ENCODE measurements around the gene OR2S2.
"Not testable (repeated sequence)": the region's sequence is repeated elsewhere in the genome, so short reads cannot be mapped to it uniquely, and the experiment has no call there.

Gene OR2S2

DNA sequence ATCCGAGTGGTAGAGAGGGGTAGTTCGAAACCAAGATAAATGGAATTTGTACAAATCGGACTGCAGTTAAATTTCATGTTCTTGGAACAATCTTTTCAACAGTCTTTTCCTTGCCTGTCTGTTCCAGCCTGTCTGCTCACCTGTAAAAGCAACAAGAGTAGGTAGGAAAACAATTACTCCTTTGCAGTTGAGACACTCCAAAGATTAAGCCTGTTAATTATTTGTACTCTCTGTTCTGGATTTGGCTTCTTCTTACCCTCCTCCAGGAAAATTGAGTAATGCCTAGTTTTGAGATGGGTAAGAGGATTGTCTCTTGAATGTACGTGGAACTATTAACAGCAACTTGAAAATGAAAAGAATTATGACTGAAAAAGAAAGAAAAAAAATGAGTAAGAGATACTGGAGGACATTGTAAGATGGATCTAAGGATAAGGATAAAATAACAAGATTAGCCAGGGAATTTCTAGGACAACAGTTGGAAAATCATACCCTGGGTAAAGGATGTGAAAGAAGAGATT, 24.3 kb downstream of the OR2S2 start:
- DNase-seq, result no peak

DNA sequence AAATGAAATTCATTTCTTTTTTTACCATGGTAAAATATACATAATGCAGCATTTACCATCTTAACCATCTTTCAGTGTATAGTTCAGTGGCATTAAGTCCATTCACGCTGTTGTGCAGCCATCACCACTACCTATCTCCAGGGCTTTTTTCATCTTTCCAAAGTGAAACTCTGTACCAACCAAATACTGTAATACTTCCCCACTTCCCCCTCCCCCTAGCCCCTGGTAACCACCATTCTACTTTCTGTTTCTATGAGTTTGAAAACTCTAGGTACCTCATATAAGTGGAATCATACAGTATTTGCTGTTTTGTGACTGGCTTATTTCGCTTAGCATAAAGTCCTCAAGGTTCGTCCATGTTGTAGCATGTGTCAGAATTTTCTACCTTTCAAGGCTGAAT, 25.2 kb downstream of the OR2S2 start:
- peak; percentile 31 for DNase-seq

DNA sequence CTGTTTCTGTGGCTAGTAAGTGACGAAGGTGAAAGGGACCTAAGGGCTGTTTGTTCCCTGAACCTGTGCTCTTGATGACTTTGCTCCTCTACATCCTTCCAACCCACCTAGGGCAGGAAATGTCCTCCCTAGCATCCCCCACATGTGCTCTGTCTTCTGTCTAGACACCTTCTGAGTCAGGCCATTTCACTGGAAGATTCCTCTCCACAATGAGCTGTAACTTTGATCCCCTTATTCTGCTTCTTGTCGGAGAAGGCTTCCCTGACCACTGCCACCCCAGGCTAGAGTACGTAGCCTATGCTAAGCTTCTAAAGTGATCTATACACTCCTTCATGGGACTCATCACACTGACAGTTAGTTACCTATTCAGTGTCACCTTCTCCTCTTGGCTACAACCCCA, 27.0 kb downstream of the OR2S2 start:
- no peak for DNase-seq

- no peak for DNase-seq
These were observed 27.4 kb downstream of the OR2S2 start for GRCh38 chr9:35930521-35930920.

DNA sequence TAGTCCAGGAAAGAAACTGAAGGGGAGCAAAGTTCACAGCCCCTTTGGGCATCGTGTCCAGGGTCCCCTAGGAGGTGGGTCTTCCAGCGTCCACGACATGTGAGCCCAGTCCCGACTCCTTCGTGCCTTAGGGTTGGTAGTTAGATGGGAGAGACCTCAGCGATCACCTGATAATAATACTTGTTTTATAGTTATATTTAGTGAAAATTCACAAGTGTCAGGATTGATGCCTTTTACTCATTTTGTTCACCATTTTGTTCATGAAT, 28.6 kb downstream of the OR2S2 start:
- no peak for DNase-seq

DNA sequence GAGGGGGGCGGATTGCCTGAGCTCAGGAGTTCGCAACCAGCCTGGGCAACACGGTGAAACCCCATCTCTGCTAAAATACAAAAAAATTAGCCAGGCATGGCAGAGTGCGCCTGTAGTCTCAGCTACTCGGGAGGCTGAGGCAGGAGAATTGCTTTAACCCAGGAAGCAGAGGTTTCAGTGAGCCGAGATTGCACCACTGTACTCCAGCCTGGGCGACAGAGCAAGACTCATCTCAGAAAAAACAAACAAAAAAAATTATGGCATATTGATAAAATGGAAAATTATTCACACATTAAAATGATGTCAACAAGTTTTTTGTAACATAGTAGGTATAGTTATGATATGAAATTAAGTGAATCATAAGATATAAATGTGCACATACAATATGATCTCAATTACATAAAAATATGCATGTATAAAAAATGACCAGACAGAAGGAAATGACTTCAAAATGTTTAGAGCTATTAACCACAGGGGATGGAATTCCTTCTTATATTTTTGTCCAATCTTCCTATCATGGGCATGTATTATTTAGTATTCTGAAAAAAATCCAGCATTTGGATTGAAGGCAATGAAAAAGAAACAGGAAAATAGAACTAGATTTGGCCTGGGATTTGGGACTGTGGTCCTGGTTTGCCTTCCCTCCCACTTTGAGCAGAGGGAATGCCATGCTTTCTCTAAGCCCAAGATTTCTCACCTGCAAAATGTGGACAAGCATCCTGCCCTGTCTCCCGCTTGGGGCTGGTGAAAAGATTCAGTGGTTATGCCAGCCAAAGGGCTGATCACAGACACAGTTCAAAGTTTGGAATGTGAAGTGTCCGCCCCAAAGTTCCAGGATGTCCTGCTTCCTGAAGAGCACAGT, 29.1 kb downstream of the OR2S2 start:
- DNase-seq, result no peak

DNA sequence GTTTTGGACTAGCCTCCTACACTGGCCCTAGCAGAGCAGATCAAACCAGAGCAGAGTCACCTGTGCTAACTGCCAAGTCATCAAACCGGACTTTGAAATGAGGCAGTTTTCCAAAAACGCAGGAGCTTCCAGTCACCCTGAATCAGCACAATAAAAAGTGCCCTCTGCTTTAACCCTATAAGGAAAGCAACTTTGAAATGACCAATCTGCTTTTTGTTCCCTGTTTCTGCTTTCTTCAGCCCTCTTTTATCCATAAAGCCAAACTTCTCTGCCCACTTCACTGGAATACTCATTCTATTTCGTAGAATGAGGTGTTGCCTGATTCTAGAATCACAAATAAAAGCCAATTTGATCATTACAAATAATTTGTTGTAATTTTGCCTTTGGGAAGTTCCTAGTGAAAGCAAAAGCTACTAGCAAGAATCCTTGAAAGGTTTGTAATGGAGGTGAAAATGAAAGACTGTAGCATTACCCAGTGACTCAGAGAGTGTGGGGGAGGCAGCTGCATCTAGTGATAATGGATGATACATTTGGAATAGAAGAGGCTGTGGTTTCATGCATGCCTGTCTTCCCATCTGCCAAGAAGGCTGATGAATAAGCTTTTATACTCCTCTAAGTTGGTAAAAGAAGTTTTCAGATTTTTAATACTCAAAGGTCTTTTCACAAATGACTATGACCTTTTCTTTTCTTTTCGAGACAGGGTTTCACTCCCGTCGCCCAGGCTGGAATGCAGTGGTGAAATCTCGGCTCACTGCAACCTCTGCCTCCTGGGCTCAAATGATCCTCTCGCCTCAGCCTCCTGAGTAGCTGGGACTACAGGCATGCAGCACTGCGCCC, 33.8 kb downstream of the OR2S2 start:
- DNase-seq, result no peak

GRCh38 chr9:35923598-35923926, 34.4 kb downstream of the OR2S2 start:
- no peak for DNase-seq

DNA sequence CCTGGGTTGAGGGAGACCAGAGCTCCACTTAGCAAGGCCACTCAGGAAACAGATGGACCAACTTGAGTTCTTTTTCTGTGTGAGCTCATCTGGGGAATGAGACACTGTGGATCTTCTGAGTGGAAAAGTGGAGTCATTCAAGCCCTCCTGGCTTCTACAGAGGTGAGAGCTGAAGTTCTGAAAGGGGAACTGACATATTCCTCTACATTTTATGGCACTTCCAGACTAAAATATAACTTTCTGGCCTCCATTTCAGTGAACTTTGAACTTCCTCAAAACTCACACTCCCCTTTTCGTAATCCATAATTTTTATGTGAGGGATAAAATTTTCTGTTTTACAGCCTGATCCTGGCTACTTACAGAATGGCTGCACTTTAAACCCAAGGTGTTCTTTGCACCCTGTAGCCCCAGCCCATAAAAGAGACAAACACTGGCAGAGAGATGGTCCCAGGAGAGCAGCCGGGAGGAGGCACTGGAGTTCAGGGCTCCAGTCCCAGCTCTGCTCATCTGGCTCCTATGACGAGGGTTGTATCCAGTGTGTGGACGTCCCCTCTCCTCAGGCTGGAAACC, 37.8 kb downstream of the OR2S2 start:
- DNase-seq, result no peak

- DNase-seq, result no peak
These were observed 38.5 kb downstream of the OR2S2 start for GRCh38 chr9:35919212-35920008.

GRCh38 chr9:35918780-35919179, 39.2 kb downstream of the OR2S2 start:
- DNase-seq, result no peak

DNA sequence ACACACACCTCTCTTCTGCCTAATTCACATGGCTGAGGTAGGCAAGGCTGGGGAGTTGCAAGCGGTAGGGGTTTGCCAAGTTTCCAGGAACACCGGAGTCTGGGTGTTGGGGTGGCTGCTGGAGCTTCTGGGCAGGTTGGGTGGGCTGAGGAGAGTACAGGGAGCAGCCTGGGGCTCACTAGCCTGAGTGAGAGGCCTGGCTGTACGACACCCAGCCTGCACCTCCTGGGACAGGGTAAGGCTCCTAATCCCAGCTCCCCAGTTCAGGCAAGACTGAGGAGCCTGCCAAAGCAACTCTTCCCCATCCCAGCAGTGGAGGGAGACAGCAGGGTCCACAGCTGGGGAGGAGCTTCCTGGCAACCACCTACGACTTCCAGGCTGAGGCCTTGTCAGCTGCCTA, 40.7 kb downstream of the OR2S2 start:
- no peak for DNase-seq

DNA sequence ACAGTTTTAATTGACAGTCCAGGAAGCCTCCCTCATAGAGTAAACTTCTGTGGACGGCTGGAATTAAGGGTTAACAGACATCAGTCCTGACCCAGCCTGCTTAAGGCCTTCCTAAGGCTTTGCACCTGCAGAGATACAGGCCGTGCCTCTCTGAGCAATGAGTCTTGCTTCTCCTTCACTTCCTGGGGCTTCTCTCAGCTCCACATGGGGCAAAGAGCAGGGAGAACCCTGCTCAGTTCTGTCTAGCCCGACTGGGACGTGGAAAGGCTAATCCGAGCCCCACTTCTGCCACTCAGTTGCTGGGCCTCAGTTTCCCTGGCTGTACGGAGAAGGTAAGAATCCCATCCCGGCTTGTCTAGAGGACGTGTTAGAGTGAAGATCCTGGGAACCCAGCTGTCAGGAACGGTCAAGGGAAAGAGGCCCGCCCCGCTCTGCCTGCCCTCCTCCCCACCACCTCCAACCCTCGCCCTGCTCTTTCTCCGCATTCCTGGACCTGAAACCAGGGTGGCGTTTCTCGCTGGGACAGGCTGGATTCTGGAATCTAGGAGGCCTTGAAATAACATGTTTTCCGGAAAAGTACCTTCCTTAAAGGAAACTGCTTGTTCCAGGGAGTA, 42.2 kb downstream of the OR2S2 start:
- DNase-seq, result no peak

DNA sequence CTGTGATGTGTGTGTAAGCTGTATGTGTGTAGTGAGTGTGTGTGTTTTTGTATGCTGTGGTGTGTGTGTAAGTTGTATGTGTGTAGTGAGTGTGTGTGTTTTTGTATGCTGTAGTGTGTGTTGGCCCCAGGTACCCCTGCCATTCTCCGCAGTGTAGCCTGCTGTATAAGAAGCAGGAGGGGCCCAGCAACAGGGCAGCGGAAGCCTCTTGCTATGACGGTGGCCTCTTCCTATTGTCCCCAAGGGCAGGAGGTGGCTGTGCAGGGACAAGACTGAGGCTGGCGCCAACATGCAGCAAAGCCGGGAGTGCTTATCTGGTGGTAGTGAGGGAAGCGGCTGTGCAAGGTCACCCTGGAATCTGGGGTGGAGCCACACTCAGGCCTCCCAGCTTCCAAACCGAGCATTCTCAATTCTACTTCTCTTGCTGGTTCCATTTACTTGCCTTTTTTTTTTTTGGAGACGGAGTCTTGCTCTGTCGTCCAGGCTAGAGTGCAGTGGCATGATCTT, 43.6 kb downstream of the OR2S2 start:
- peak; percentile 41 for DNase-seq

DNA sequence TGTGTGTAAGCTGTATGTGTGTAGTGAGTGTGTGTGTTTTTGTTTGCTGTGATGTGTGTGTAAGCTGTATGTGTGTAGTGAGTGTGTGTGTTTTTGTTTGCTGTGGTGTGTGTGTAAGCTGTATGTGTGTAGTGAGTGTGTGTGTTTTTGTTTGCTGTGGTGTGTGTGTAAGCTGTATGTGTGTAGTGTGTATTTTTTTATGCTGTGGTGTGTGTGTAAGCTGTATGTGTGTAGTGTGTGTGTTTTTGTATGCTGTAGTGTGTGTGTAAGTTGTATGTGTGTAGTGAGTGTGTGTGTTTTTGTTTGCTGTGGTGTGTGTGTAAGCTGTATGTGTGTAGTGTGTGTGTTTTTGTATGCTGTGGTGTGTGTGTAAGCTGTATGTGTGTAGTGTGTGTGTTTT, 44.5 kb downstream of the OR2S2 start:
- DNase-seq, result not testable (repeated sequence)

- no peak for DNase-seq
These were observed 45.1 kb downstream of the OR2S2 start for GRCh38 chr9:35912791-35913400.

DNA sequence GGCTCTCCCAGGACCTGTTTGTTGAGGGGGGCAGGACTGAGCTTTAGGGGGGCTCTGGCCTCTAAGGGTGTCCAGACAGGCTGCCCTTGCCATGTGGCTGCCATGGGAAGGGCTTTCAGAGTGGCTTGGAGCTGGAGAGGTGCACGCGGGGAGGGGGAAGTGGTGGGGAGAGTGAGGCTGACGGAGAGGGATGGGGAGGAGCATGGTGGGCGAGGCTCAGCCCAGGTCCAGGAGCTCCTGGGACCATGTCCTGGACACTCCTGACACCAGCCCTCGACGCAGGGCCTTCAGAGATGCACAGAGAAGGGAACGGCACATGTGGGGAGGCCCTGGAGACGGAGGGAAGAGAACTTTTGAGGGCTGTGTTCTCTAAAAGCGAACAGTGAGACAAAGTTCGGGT, 46.3 kb downstream of the OR2S2 start:
- DNase-seq, result no peak

DNA sequence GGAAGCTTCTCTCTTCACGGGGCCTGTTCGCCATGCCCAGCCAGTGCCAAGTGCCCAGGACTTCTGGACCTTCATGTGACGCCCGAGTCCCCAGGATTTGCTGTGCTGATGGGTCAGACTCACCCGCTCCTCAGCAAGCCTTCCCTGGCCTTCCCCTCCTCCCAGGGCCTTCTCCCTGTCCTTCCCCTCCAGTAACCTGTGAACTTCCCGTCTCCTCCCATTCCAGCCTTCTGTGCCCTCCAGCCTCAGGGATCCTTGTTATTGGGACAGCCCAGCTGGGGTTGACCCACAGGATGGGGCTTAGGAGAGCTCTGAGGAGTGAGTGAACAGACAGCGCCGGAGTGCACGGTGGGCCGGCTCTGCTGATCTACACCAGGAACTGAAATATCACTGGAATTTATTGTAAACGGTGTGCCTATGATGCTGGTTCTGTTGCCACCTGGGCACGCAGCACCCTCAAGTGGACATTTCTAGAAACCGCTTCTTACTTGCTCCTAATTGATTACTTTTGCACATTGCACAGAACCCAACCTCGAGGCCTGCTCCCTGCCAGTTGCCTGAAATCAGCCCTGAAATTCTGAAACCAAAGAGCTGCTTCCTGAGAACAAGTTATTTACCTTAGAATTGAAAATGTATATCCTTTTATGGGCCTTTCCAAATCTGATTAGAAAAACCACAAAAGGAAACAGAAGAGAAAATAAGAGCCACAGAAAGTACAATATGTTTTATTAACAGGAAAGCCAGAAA, 47.2 kb downstream of the OR2S2 start:
- DNase-seq, result peak; percentile 70

DNA sequence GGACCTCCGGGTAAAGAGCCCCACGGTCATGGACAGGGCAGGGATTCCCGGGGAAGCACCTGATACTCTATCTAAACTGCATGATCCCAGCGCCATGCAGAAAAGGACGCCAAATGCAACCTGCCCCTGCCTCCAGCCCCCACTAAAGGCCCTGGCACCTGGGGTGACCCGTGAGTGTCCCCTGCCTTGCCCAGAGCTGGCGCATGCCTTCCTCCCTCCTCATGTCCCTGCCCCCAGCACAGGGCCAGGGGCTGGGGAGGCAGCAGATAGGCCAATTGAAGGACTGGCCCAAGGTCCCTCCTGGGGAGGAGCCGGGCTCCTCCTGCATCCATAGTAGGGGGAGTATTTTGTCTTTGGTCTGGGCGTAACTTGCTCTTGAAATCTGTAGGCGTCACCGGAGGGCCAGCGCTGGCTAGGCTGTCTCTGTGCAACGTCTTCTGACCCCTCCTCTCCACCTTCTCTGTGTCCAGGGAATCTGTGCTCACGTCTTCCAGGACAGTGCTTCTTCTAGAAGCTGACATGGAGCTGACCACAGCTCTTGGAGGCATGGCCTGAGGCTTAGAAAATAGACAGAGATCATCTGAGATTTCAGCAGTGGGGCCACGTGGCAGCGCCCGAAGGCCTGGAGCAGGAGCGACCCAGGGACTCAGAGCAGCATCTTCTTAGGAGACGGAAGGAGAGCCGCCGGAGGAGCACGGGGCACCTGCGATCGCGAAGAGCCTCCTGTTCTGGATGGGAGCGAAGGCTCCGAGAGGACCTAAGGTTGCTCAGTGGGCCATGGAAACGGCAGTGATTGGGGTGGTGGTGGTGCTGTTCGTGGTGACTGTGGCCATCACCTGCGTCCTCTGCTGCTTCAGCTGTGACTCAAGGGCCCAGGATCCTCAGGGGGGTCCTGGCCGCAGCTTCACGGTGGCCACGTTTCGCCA, 48.0 kb downstream of the OR2S2 start:
- no peak for DNase-seq

DNA sequence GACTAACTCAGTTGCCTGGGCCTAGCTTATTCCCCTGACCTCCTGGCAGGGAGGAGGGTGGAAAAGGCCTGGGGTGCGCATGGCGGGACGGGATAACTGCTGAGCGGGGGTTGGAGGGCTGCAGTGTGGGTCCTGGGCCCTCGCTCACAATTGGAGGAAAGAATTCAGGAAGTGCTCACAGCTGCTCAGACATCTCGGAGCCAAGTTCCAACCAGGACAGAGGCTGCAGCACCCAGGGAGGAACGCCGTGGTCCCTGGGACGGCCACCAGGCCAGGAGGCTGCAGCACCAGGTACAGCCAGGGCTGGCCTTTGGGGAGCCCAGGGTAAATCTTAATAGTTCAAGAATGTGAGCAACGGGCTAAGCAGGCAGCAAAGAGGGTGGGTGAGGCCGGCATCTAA, 48.7 kb downstream of the OR2S2 start, which contains the start of gene SPAAR:
SPAAR (plus strand) TSS at position 217 of the 400 bp plus-strand sequence. CDS start 974 bp downstream, outside the sequence.
- DNase-seq, result no peak
